Epithelial cell of proximal tubule (primary cell): Measurements from ENCODE around the gene NHERF2. TPM values are rescaled to one million over a fixed set of nuclear protein-coding genes. Genes with fewer than 3 reads are reported as not detected.

Experiments
- DNase-seq: peaks from one replicate; pipeline ENCODE4 v3.0.0-alpha.2; 2011; ENCODE audit warnings: low read depth
- H3K4me3 ChIP-seq: 2 replicates; pipeline ENCODE4 v1.5.1; 2011; ENCODE audit warnings: low read depth, mild to moderate bottlenecking, low read length
- total RNA-seq: library from RNA; depleted of rRNA; stranded (reverse); fragments of >200 nt; gene quantifications from 2 replicates; pipeline ENCODE4 v1.2.3, GENCODE V29; 2015
- TF ChIP-seq, protein P1 (sequence below): conservative IDR thresholded peaks from 2 replicates; pipeline ENCODE4 v1.5.1; 2012; ENCODE audit warnings: low read depth, mild to moderate bottlenecking, low read length

NHERF2 gene
- total RNA-seq, 1 donor from 2014 or later = 29.9 TPM

- H3K4me3 ChIP-seq = no peak overlapping the region
- DNase-seq = no peak
- TF ChIP-seq, protein P1, sequence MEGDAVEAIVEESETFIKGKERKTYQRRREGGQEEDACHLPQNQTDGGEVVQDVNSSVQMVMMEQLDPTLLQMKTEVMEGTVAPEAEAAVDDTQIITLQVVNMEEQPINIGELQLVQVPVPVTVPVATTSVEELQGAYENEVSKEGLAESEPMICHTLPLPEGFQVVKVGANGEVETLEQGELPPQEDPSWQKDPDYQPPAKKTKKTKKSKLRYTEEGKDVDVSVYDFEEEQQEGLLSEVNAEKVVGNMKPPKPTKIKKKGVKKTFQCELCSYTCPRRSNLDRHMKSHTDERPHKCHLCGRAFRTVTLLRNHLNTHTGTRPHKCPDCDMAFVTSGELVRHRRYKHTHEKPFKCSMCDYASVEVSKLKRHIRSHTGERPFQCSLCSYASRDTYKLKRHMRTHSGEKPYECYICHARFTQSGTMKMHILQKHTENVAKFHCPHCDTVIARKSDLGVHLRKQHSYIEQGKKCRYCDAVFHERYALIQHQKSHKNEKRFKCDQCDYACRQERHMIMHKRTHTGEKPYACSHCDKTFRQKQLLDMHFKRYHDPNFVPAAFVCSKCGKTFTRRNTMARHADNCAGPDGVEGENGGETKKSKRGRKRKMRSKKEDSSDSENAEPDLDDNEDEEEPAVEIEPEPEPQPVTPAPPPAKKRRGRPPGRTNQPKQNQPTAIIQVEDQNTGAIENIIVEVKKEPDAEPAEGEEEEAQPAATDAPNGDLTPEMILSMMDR = no peak
These were observed 26.5 kb downstream of the NHERF2 start for GRCh38 chr16:2053211-2053610.

GRCh38 chr16:2053897-2054296 is 27.2 kb downstream of the NHERF2 start:
- no peak for DNase-seq
- no peak overlapping the region for H3K4me3 ChIP-seq
- TF ChIP-seq, protein P1 = no peak

DNA sequence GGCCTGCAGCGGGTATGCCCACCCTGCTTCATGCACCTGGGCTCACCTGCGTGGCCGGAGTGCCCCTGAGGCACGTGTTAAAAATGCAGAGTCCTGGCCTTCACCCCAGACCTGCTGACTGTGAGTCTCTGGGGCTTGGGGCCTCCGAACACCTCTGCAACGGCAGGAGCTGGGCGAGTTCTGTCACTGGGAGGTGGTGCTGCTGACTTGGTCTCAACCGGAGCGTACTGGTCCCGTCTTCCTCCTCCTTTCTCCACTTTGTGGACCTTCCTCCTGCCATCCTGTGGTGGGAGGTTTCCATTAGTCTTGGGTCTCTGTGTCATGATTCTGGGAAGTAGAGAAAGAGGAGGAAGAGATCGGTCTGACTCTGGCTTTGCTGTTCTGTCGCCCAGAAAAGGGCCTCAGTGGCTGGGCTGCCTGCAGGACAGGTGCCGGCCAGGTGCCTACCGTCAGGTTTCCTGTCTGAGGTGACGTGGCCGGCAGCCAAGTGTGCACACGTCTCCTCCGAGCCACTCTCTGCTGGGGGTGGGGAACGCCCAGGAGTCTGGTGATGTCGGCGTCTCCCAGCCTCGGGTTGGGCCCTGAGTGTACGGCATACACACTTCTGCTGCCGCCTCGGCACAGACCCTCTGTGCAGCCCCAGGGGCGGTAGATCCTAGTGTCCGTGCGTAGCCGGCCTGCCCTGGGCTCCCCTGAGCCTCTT is 28.0 kb downstream of the NHERF2 start:
- DNase-seq = no peak
- no peak overlapping the region for H3K4me3 ChIP-seq
- TF ChIP-seq, protein P1 = no peak

DNA sequence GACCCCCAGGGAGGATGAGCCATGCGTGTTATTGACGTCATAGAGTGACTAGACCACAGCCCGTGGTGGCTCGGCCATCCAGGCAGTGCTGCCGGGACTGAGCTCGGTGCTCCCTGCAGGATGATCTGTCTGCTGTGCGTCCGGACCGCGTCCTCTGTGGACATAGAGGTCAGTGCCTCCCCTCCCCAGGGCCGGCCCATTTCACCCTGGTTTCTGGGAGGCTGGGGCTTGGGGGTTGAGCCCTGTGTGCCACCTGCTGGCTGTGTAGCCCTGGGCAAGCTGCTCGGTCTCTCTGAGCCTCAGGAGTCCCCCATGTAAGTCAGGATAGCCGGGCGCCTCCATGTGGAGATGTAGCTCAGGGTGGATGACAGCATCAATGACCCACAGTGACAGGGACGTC is 29.4 kb downstream of the NHERF2 start:
- no peak overlapping the region for H3K4me3 ChIP-seq
- TF ChIP-seq, protein P1 = no peak
- DNase-seq = no peak

- DNase-seq = no peak
- TF ChIP-seq, protein P1 = no peak
These were observed 30.1 kb downstream of the NHERF2 start for GRCh38 chr16:2056681-2057407.

GRCh38 chr16:2057438-2057837 is 30.7 kb downstream of the NHERF2 start:
- TF ChIP-seq, protein P1 = no peak
- DNase-seq = no peak
- H3K4me3 ChIP-seq = no peak overlapping the region

More at GRCh38 chr16:2056681-2057407, 30.1 kb downstream of the NHERF2 start:
- H3K4me3 ChIP-seq = no peak overlapping the region
